ENCODE data around the gene PARM1.

- no peak for TF ChIP-seq CTCF (conservative IDR thresholded peaks at IDR 0.05 in 1 of 2, IDR thresholded peaks at IDR 0.05 in 1 of 2; ENCODE audit: extremely low read depth in 1 of 2, insufficient read depth in 1 of 2, low read depth in 1 of 2, low read length in 2 of 2)
- TF ChIP-seq EZH2 (IDR thresholded peaks at IDR 0.05; ENCODE audit: borderline replicate concordance, low read length), result no peak
Observed at GRCh38 chr4:74942918-74943253, 10.0 kb downstream of the PARM1 start.
